ENCODE results near the gene CFAP73. TPM values are rescaled to one million over a fixed set of nuclear protein-coding genes. Genes with fewer than 3 reads are reported as not detected.
A peak's percentile ranks its signal among the peaks of the same experiment; 100 is the strongest.

Gene CFAP73
- total RNA-seq, 1 donor from 2014 or later, result not detected

DNA sequence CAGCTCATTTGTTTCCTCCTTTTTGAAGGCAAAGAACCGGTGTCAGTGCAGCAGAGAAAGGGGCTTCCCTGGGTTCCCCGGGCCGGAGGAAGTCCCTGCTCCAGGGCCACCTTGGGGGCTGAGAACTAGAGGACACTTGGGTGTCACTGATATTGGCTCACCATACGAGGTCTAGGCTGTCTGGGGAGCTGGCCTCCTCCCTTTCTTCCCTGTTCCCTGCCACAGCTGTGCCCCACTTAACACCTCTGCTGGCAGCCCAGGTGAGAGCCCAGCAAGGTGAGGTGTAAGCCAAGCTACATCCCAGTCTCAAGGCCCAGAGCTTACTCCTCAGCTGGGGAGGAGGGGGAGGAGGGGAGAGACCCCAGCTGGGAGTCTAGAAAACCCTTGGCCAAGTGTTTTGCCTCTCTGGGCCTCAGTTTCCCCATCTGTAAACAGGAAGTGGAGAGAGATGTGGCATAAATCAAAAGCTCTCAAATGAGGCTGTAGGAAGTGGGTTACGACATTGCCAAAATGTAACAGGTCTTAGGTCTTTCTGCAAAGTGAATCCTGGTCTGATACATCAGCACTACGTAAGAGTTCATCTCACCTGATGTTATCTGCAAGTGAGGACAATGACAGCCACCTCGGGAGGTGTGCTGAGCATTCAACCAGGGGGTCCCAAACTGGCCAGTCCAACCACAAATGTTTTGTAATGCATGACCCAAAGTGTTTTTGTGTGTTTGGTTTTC, 39.5 kb upstream of the CFAP73 start:
- Histone ChIP-seq H3K4me1 (no peaks in the 10 kb centered on the region), H3F3A (ENCODE audit: low read depth) (no peaks in the 10 kb centered on the region), H3K4me2 (no peak overlapping the region), H2AFZ (replicated peaks) (no peak overlapping the region), H4K20me1 (ENCODE audit: low read depth) (no peaks in the 10 kb centered on the region), H3K36me3 (no peaks in the 10 kb centered on the region), H3K9ac (no peak overlapping the region), H3K4me3 (no peak overlapping the region), H3K27me3 (peaks cover 3% of the 10 kb centered on the region), H3K79me2 (ENCODE audit: low read depth) (no peaks in the 10 kb centered on the region), H3K9me3 (ENCODE audit: low read depth) (no peaks in the 10 kb centered on the region), H3K27ac (no peak overlapping the region)
- Mint-ChIP-seq H3K9me3 (no peaks in the 10 kb centered on the region), H3K4me3 (no peak overlapping the region), H3K27ac (no peak overlapping the region), H3K27me3 (ENCODE audit: insufficient read depth, low read depth) (peaks cover 22% of the 10 kb centered on the region), H3K4me1 (peaks cover 7% of the 10 kb centered on the region), H3K36me3 (no peaks in the 10 kb centered on the region)
- DNase-seq (ENCODE audit: low spot score), result no peak
- TF ChIP-seq CTCF (IDR thresholded peaks at IDR 0.05) (no peak), EZH2phosphoT487 (IDR thresholded peaks at IDR 0.05) (no peak), EZH2 (IDR thresholded peaks at IDR 0.05) (no peak)

DNA sequence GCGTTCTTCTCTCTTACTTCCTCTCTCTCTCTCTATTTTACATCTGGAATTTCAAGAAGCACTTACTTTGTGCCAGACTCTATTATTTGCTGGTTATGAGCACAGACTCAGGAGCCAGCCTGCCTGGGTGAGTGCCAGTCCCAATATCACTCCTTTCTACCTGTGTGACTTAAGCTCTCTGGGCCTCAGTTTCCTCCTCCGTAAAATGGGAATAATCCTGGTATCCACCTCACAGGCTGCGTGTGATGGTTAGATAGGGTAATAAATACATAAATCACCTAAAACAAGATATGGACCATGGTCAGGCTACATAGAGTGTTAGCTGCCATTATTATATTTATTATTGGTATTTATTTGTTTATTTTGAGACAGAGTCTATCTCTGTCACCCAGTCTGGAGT, 38.3 kb upstream of the CFAP73 start:
- H3K9ac ChIP-seq, result no peak overlapping the region
- Mint-ChIP-seq H3K36me3 (no peaks in the 10 kb centered on the region), H3K4me1 (peaks cover 7% of the 10 kb centered on the region), H3K9me3 (no peaks in the 10 kb centered on the region), H3K27me3 (ENCODE audit: insufficient read depth, low read depth) (peaks cover 18% of the 10 kb centered on the region), H3K27ac (peak overlapping the region; percentile 0), H3K4me3 (no peak overlapping the region)
- H4K20me1 ChIP-seq (ENCODE audit: low read depth), result no peaks in the 10 kb centered on the region
- H3K79me2 ChIP-seq (ENCODE audit: low read depth), result no peaks in the 10 kb centered on the region
- no peak overlapping the region for H3K4me3 ChIP-seq
- no peak for TF ChIP-seq EZH2phosphoT487 (IDR thresholded peaks at IDR 0.05)
- TF ChIP-seq CTCF (IDR thresholded peaks at IDR 0.05), result no peak
- TF ChIP-seq EZH2 (IDR thresholded peaks at IDR 0.05), result no peak
- H3F3A ChIP-seq (ENCODE audit: low read depth), result no peaks in the 10 kb centered on the region
- H3K4me1 ChIP-seq, result no peaks in the 10 kb centered on the region
- no peak for DNase-seq (ENCODE audit: low spot score)
- no peaks in the 10 kb centered on the region for H3K9me3 ChIP-seq (ENCODE audit: low read depth)
- H3K27ac ChIP-seq, result no peak overlapping the region
- H3K4me2 ChIP-seq, result no peak overlapping the region
- H3K27me3 ChIP-seq, result no peaks in the 10 kb centered on the region
- no peak overlapping the region for H2AFZ ChIP-seq (replicated peaks)
- H3K36me3 ChIP-seq, result no peaks in the 10 kb centered on the region

DNA sequence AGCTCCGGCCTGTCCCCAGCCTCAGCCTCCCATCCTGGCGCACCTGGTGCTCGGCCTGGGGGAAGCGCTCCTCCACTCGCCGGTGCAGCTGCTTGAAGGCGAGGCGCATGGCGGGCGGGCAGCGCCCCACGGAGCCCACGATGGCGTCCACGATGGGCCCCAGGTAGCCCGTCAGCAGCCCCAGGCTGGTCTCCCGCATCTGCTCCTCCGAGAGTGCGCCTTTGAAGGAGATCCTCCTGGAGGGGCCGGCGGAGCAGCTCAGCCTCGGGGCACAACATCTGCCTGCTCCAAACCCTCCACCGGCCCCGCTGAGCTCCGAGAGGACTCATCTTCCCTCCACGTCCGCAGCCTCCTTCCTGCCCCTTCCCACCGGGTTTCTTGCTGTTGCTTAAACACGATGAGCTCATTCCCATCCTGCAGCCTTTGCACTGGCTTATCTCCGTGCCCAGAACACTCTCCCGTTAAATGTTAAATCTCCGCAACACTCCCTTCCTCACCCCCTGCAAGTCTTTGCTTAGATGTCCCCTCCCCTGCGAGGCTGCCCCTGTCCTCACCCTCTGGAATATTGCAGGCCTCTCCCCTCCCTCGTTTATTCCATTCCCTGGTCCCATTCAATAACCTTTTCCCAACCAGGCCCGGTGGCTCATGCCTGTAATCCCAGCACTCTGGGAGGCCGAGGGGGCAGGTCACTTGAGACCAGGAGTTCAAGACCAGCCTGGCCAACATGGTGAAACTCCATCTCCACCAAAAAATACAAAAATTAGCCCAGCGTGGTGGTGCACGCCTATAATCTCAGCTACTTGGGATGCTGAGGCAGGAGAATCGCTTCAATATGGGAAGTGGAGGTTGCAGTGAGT, 37.3 kb upstream of the CFAP73 start:
- no peaks in the 10 kb centered on the region for H3F3A ChIP-seq (ENCODE audit: low read depth)

More for the DNA sequence above, 37.3 kb upstream of the CFAP73 start:
- H3K4me3 Mint-ChIP-seq, result no peak overlapping the region
- no peak overlapping the region for H3K27ac ChIP-seq
- peaks cover 19% of the 10 kb centered on the region for H3K27me3 Mint-ChIP-seq (ENCODE audit: insufficient read depth, low read depth)
- no peak for DNase-seq (ENCODE audit: low spot score)
- H3K4me3 ChIP-seq, result no peak overlapping the region
- H3K36me3 Mint-ChIP-seq, result no peaks in the 10 kb centered on the region
- peaks cover 9% of the 10 kb centered on the region for H3K4me1 Mint-ChIP-seq
- TF ChIP-seq EZH2phosphoT487 (IDR thresholded peaks at IDR 0.05) (no peak), EZH2 (IDR thresholded peaks at IDR 0.05) (no peak), CTCF (IDR thresholded peaks at IDR 0.05) (no peak)
- no peak overlapping the region for H3K4me2 ChIP-seq
- H3K27ac Mint-ChIP-seq, result peak overlapping the region; percentile 57
- H3K9ac ChIP-seq, result no peak overlapping the region
- H4K20me1 ChIP-seq (ENCODE audit: low read depth), result no peaks in the 10 kb centered on the region
- no peaks in the 10 kb centered on the region for H3K36me3 ChIP-seq
- no peaks in the 10 kb centered on the region for H3K27me3 ChIP-seq
- no peak overlapping the region for H2AFZ ChIP-seq (replicated peaks)
- H3K9me3 ChIP-seq (ENCODE audit: low read depth), result no peaks in the 10 kb centered on the region
- H3K9me3 Mint-ChIP-seq, result no peaks in the 10 kb centered on the region
- no peaks in the 10 kb centered on the region for H3K4me1 ChIP-seq
- H3K79me2 ChIP-seq (ENCODE audit: low read depth), result no peaks in the 10 kb centered on the region
